KMS-11 (cell line): ENCODE results near the gene GPR176.

Experiments used
- H2AFZ ChIP-seq: fragments of 200-600 bp; sonication (generic); 2 replicates; pipeline ENCODE4 v1.6.1; 2016; ENCODE audit warnings: antibody characterized with exemption, mixed run types, low read depth
- H3K27ac ChIP-seq: fragments of 200-600 bp; sonication (generic); 2 replicates; pipeline ENCODE4 v1.6.1; 2016; ENCODE audit warnings: mild to moderate bottlenecking, mixed run types
- H3K27me3 ChIP-seq: fragments of 200-600 bp; sonication (generic); 2 replicates; pipeline ENCODE4 v1.6.1; 2017; ENCODE audit warnings: mild to moderate bottlenecking, low read depth, mixed run types, moderate library complexity; ENCODE audit not compliant: insufficient read depth
- H3K36me3 ChIP-seq: fragments of 200-600 bp; sonication (generic); 2 replicates; pipeline ENCODE4 v1.6.1; 2017; ENCODE audit warnings: mild to moderate bottlenecking, mixed run types; ENCODE audit not compliant: insufficient read depth
- H3K4me1 ChIP-seq: fragments of 200-600 bp; sonication (generic); 2 replicates; pipeline ENCODE4 v1.6.1; 2016; ENCODE audit warnings: mild to moderate bottlenecking, low read depth, mixed run types; ENCODE audit not compliant: poor library complexity, severe bottlenecking
- H3K4me2 ChIP-seq: fragments of 200-600 bp; sonication (generic); 2 replicates; pipeline ENCODE4 v1.7.0; 2016; ENCODE audit warnings: mild to moderate bottlenecking, mixed run types
- H3K4me3 ChIP-seq: fragments of 200-600 bp; sonication (generic); IDR thresholded peaks from 2 replicates; pipeline ENCODE4 v1.6.1; 2017; ENCODE audit warnings: low read depth, low read length, mixed read lengths; ENCODE audit not compliant: insufficient read depth
- H3K79me2 ChIP-seq: fragments of 200-600 bp; sonication (generic); 2 replicates; pipeline ENCODE4 v1.6.1; 2016; ENCODE audit warnings: low read depth, mixed run types; ENCODE audit not compliant: insufficient read depth
- H3K9ac ChIP-seq: fragments of 200-600 bp; sonication (generic); 2 replicates; pipeline ENCODE4 v1.6.1; 2016; ENCODE audit warnings: mild to moderate bottlenecking, mixed run types
- H4K20me1 ChIP-seq: fragments of 200-600 bp; sonication (generic); 2 replicates; pipeline ENCODE4 v1.6.1; 2016; ENCODE audit warnings: mild to moderate bottlenecking, mixed run types; ENCODE audit not compliant: insufficient read depth
- TF ChIP-seq, protein P1 (sequence below): fragments of 200-600 bp; sonication (generic); conservative IDR thresholded peaks from 2 replicates; pipeline ENCODE4 v1.6.1; 2017; ENCODE audit warnings: low read depth, mild to moderate bottlenecking, antibody characterized with exemption, low read length, moderate library complexity, mixed read lengths

Gene GPR176

DNA sequence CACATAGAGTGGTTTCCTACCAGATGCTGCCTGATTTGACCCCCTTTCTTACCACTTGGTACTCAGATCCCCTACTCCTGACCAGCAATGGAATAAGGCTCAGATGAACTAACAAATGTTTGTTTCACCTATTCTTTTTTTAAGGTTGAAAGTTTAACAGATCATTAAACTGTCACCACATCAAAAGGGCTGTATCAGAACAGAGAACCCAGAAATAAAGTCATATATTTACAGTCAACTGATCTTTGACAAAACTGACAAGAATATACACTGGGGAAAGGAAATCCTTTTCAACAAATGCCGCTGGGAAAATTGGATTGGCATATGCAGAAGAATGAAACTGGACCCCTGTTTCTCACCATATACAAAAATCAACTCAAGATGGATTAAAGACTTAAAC, 56.0 kb downstream of the GPR176 start:
- H3K36me3 ChIP-seq, result no peaks in the 10 kb centered on the region

DNA sequence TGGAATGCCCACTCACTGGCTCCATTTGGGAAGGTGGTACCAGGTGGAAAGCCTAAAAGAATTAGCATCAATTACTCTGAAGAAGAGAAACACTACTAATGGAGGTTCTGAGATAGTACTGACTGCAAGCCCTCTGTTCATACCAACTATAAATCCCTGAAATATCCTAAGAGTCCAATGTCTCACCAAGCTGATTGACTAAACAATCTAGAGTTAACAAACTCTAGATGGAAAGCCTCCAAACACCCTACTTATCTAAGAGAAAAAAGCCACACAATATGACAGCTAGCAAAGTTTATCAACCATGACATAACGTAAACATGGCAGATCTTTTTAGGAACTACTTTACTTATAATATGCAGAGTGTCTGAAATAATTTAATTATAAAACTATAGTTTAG, 59.2 kb downstream of the GPR176 start:
- no peaks in the 10 kb centered on the region for H3K79me2 ChIP-seq
- no peak overlapping the region for H3K4me3 ChIP-seq
- no peak overlapping the region for H3K4me2 ChIP-seq
- H3K36me3 ChIP-seq, result no peaks in the 10 kb centered on the region
- no peak overlapping the region for H3K27ac ChIP-seq
- no peaks in the 10 kb centered on the region for H3K27me3 ChIP-seq
- H4K20me1 ChIP-seq, result no peaks in the 10 kb centered on the region
- H3K9ac ChIP-seq, result no peak overlapping the region
- peaks cover 18% of the 10 kb centered on the region for H3K4me1 ChIP-seq
- TF ChIP-seq, protein P1, sequence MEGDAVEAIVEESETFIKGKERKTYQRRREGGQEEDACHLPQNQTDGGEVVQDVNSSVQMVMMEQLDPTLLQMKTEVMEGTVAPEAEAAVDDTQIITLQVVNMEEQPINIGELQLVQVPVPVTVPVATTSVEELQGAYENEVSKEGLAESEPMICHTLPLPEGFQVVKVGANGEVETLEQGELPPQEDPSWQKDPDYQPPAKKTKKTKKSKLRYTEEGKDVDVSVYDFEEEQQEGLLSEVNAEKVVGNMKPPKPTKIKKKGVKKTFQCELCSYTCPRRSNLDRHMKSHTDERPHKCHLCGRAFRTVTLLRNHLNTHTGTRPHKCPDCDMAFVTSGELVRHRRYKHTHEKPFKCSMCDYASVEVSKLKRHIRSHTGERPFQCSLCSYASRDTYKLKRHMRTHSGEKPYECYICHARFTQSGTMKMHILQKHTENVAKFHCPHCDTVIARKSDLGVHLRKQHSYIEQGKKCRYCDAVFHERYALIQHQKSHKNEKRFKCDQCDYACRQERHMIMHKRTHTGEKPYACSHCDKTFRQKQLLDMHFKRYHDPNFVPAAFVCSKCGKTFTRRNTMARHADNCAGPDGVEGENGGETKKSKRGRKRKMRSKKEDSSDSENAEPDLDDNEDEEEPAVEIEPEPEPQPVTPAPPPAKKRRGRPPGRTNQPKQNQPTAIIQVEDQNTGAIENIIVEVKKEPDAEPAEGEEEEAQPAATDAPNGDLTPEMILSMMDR, result no peak
- no peak overlapping the region for H2AFZ ChIP-seq

More for the DNA sequence above, 56.0 kb downstream of the GPR176 start:
- no peak overlapping the region for H3K4me3 ChIP-seq
- H3K4me1 ChIP-seq, result peaks cover 14% of the 10 kb centered on the region
- H3K9ac ChIP-seq, result no peak overlapping the region
- no peak overlapping the region for H3K4me2 ChIP-seq
- H2AFZ ChIP-seq, result no peak overlapping the region
- TF ChIP-seq, protein P1, result no peak
- H4K20me1 ChIP-seq, result no peaks in the 10 kb centered on the region
- no peaks in the 10 kb centered on the region for H3K27me3 ChIP-seq
- H3K27ac ChIP-seq, result no peak overlapping the region
- H3K79me2 ChIP-seq, result no peaks in the 10 kb centered on the region

DNA sequence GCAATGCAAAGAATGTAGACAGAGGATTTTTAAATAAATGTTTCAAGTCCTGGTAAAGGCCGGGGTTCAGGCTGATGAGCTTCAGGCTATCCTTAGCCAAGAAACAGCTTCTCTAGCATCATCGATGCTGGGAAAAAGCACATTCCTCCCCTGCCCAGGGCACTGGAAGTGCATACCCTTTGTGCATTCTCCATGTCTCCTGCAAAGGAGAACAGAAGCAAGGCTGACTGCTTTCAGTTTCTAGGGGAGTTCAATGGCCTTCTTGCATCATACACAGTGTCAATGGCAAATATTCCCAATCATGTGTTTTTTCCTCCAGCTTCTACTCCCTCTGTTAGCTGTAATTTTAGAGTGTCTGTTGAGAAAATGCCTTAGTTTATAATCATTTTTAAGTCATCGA, 59.9 kb downstream of the GPR176 start:
- Histone ChIP-seq H4K20me1 (no peaks in the 10 kb centered on the region), H3K79me2 (no peaks in the 10 kb centered on the region), H3K4me2 (peak overlapping the region; percentile 40)

DNA sequence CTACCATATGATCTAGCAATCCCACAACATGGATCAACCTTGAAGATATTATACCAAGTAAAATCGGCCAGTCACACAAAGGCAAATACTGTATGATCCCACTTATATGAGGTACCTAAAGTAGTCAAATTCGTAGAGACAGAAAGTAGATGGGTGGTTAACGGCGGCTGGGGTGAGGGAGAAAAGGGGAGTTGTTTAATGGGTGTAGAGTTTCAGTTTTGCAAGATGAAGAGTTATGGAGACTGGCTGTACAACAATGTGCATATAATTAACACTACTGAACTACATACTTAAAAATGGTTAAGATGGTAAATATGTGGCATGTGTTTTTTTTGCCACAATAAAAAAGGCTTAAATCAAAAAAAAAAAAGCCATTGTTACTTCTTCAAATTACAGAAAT, 60.4 kb downstream of the GPR176 start:
- no peaks in the 10 kb centered on the region for H3K27me3 ChIP-seq
- no peak overlapping the region for H3K9ac ChIP-seq
- TF ChIP-seq, protein P1, result no peak
- H3K36me3 ChIP-seq, result no peaks in the 10 kb centered on the region
- no peaks in the 10 kb centered on the region for H3K79me2 ChIP-seq
- H3K4me1 ChIP-seq, result peaks cover 18% of the 10 kb centered on the region
- H3K27ac ChIP-seq, result no peak overlapping the region
- H4K20me1 ChIP-seq, result no peaks in the 10 kb centered on the region
- H3K4me3 ChIP-seq, result no peak overlapping the region
- H3K4me2 ChIP-seq, result peak overlapping the region; percentile 40
- no peak overlapping the region for H2AFZ ChIP-seq

More for the DNA sequence above, 59.9 kb downstream of the GPR176 start:
- TF ChIP-seq, protein P1, result no peak
- Histone ChIP-seq H3K4me3 (no peak overlapping the region), H2AFZ (no peak overlapping the region), H3K27ac (no peak overlapping the region), H3K36me3 (no peaks in the 10 kb centered on the region), H3K9ac (no peak overlapping the region), H3K27me3 (no peaks in the 10 kb centered on the region), H3K4me1 (peaks cover 18% of the 10 kb centered on the region)

DNA sequence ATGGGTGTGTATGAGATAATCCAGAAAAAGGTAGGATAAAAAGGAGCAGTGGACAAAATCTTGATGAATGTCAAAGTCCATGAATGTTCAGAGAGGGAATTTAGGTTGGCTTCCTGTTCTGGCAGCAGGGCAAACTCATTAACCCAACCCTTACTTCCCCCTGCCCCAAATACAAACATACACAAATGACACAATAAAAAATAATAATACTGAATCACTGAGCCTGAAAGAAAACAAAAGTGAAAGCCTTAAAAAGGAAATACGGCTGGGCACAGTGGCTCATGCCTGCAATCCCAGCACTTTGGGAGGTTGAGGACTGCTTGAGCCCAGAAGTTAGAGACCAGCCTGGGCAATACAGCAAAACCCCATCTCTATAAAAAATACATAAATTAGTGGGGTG, 62.9 kb downstream of the GPR176 start:
- Histone ChIP-seq H3K27ac (no peak overlapping the region), H2AFZ (no peak overlapping the region), H3K4me2 (no peak overlapping the region), H3K9ac (no peak overlapping the region), H3K4me1 (peaks cover 18% of the 10 kb centered on the region), H3K79me2 (no peaks in the 10 kb centered on the region), H4K20me1 (no peaks in the 10 kb centered on the region), H3K36me3 (no peaks in the 10 kb centered on the region), H3K27me3 (no peaks in the 10 kb centered on the region), H3K4me3 (no peak overlapping the region)
- TF ChIP-seq, protein P1, result no peak
